Fibroblast of skin of back (primary cell): Measurements from ENCODE around the gene PTPN11.

ENCODE experiments used
- DNase-seq: peaks from one replicate; pipeline ENCODE4 v3.0.0-alpha.2; 2013

Gene PTPN11

DNA sequence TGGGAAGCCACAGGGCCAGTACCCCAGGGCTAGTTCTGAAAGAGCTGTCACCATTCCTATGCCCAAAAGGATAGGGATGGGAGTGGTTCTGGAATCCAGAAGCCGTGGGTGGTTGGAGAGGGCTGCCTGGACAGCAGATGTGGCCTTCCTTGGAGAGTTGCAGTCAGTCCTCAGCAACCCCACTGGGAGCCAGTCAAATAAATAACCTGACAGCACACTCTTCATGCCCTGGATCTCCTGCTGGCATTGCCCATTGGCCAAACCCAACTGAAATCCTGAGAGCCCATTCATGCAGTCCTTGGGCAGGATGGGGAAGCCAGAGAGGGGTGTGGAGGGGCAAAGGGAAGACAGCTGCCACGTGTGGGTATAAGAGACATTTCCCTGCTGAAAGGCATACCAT is 128.2 kb downstream of the PTPN11 start:
- no peak for DNase-seq

DNA sequence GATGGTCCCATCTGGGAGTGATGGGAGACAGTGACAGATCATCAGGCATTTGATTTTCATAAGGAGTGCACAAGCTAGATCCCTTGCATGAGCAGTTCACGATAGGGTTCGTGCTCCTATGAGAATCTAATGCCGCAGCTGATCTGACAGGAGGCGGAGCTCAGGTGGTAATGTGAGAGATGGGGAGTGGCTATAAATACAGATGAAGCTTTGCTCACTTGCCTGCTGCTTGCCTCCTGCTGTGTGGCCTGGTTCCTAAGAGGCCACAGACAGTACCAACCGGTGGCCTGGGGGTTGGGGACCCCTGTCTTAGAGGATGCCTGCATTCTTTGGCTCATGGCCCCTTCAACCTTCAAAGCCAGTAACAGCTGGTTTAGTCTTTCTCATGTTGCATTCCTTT is 130.3 kb downstream of the PTPN11 start:
- DNase-seq, result no peak

DNA sequence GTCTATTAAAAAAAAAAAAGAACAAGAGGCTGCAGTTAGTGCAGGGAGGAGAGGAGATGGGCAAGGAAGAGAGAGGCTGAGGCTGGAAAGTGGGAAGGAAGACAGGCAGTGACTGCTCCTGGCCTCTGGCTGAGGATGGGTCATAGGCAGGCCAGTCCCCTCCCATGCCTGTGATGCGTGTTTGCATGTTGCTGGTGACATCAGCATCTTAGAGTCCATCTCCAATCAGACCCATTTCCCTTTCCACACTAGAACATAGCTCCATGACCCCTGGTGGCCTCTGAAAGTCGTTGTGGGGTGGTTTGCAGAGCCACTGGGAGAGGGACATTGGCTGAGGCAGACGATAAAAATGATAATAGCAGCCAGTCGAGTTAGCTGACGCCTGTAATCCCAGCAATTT is 132.9 kb downstream of the PTPN11 start:
- no peak for DNase-seq

DNA sequence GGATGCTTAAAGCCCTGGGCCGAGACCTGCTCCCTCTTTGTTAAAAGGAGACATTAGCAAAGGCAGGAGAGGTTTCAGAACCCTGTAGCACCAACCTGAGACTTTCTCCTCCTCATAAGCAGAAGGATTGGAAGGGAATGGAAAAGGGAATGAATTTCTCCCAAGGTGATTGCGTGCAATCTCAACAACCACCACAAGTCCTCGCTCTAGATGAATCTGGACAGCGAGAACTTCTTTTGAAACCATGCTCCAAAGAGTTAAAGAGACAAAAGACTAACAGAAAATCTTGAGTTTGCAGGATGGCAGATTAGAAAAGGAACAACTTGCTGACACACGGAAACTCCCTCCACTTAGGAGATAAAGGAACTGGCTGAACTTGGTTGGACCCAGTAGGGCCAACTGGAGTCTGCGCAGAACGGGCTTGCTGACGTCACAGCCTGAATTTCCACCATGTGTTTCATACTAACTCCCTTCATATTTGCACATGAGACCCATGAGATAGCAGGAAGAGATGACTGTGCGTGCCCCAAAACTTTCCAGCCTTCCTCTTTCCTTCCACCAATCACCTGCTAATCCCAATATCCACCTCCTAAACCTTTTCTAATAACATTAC is 137.0 kb downstream of the PTPN11 start:
- DNase-seq, result no peak

DNA sequence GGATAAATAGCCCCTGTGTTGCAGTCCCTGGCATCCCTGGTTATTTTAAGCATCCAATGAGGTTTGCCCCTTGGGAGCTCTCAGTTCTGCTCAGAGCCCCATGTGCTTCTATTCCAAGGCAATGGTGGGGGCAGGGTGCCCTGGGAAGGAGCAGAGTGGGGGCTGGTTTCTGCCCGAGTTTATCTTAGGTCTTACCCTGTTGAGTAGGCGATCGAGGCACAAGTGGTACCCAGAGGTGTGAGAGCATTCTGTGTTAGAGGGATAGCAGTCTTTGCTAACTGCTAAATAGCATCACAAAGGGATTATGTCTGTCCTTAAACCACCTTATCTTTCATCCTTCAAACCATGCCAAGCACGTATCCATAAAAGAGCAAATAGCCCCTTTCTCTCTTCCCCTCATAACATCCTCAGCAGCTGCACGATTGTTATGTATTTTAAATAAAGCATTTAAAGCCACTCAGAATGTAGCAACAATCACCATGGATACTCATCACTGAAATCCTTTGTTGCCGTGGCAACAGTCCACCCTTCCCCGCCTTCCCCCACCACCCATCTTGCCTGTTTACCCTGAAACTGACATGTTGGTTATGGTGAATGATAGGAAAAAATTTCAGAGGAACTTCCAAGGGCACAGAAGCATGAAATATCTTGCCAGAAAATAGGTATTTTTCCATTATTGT is 139.3 kb downstream of the PTPN11 start:
- DNase-seq, result no peak
